Kidney glomerular epithelial cell (primary cell): ENCODE results near the gene NEDD4L.
A peak's percentile ranks its signal among the peaks of the same experiment; 100 is the strongest.

ENCODE experiments used
- DNase-seq: peaks from one replicate; lab custom pipeline; 2025; lab: John Stamatoyannopoulos, UW

Gene NEDD4L

DNA sequence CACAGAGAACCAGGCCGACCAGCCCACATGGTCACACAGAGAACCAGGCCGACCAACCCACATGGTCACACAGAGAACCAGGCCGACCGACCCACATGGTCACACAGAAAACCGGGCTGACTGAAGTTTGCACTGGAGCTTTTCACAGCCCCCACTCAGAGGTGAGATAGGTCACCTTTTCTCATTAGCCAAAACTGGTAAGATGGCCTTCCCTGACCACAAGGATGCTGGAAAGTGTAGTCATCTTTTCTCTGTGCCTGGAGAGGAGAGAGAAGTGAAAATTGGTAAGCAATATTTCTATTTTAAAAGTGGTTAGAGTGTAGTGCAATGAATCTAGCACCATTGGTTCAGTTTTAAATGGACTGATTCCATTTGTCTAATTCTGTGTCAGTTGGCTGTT is 247.1 kb downstream of the NEDD4L start:
- DNase-seq: no peak

DNA sequence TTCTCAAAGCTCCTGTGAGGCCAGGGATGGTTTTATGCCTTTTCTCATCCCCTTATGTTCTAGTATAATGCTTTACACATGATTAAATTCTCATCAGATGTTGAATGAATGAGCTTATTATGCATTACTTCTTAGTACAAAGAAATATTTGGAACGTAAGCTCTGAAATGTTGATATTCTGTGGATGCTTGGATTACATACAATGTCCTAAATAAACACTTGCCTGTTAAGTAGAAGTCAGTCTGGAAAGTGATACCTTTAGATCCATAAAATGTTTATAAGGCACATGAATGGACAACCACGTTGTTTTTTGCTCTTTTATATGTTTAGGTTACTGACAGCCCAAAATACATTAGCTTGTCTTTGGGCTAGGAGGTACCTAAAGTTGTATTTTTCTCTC is 248.6 kb downstream of the NEDD4L start:
- DNase-seq: no peak

DNA sequence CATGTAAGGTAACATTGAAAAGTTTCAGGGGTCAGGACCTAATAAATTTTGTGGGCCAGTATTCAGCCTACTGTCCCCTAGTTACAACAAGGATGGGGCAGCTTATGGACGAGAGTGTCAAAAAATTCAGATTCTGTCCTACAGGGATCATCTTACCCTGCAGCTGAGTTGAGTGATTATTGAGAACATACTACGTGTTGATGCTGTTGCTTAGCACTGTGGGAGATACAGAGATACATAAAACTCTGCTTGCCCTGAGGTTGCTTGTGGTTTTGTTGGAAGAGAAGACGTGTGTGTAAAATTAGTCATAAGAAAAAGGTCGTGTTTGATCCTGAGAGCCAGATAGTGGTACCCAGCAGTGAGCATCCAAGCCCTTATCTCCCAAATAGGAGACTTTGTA is 253.2 kb downstream of the NEDD4L start:
- DNase-seq: no peak

DNA sequence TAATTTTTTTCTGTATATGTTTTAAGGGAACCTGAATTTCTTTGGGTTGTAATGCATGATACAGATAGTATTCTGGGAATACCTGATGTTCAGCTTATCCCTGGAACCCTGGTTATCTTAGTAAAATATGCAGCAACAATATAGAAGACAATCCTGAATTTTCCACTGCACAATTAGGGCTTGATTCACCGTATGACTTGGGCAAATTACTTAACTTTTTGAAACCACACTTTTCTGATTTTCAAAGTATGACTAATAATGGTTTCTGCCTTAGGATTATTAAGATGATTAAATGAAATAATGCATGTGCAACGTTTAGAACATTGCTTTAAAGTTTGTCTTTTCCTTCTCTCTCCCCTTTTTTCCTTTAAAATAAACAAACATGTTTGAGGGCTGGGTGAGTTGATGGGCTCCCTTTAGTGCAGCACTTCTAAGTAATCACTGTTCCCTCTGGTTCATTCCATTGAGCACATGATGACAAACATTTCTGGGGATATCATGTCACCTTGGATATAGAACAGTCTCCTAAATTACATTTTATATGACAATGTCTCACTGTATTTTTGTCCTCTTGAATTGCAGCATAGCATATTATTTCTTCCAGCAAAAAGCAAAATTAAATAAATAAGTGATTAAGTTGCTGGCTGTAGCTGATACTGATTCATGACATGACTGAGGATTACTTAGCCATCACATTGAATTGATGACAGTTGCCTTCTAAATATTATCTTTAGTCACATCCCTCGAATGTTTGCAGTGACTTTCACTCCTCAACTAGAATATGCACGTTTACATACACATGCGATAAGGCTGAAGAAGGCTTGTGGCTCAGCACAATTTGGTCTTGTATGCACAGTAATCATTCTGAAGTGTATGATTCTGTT is 254.5 kb downstream of the NEDD4L start:
- DNase-seq: no peak

DNA sequence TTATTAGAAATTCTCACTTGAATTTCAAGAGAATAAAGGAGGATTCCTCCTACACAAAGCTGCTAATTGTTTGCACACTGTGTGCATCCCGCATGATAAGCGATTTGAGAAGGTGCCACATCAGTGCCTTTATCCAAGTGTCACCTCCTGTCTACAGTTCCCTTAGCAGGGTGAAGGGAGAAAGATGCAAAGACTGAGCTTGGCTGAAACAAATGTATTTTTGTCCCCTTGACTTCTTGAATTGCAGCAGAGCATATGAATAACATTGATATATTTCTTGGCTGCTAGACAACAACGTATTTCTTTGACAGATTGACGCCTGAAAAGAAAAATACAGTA is 255.1 kb downstream of the NEDD4L start:
- no peak for DNase-seq

DNA sequence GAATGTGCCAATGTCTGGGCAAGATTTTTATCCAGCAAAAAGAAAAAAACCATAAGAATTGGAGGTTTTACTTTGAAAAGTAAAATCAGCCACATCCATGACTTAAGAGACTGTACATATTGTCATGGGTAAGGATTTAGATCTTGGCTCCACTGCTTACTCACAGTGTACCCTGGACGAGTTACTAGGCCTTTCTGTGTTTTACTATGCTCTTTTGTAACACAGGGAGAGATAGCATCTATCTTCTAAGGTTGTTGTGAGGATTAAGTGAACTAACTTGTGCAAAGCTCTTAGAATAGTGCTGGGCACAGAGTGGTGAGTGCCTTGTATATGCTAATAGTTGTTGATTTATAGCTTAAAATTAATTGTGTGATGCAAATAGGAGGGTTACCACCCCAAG is 255.9 kb downstream of the NEDD4L start:
- DNase-seq: no peak

DNA sequence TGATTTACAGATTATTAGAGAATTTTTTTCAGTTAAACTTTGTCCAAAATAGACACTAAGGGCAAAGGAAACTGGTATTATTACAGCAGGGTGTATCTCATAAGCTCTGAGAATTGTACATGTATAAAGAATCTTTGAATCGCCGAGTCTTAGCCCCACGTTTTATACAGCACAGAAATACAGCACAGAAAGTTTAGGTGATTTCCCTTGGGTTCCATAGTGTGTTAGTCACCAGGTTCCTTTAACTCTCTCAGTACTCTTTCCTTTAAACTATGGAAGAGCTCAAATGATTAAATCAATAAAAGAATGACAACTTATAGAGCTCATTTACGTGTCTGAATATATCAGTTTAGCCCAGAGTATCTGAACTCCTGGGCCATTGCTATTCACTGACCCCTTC is 256.8 kb downstream of the NEDD4L start:
- DNase-seq: no peak

DNA sequence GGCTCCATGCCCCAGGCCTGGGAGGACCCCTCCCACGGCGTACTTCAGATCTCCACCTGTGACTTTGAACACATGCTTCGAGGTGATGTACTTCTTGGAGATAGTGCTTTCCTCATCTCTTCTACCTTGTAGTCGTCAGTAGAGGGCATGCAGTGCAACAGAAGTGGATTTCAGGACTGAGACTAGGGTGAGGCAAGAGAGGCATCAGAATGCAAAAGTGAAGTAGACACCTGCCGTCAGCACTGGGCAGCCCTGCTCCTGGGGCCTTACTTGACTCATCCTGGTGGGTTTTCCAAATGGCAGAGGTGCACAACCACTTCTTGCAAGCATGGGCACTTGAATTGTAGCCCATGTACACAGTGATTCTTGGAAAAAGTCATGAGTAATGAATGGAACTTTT is 258.8 kb downstream of the NEDD4L start:
- DNase-seq: no peak

DNA sequence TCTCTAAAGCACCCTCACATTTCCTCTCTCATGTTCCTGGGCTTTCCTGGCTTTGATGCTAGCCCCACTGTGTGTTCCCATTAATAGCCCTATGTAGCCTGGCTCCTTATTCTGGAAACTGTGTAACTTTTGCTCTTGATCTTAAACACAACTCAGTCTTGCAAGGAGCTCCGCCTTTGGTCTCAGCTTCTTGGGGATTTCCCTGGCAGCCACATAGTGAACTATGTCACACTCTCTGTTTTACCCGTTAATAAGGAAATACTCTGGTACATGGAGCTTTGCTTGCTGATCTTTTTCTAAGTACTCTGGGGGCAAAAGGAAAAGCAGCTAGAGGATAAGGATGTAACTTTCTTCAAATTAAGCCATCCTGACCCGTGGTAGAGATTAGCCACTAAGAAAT is 259.3 kb downstream of the NEDD4L start:
- DNase-seq: no peak

DNA sequence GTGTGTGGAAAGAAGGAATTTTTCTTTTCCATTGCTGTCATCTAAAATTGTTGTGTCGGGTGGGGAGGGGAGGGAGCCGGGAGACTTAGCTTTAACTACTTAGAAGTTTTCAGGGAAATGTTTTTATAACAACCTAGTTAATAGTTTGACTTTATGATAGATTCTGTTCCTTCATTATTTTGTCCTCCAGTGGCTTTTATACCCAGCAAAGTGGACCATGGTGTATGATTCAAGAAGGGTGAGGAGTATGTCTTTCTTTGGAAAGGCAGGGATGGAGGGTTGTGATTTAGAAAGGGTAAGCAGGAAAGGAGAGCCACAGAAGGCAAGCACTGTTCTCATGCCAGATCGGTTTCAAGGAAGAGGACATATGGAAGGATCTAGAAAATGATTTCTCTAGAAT is 261.8 kb downstream of the NEDD4L start:
- DNase-seq: no peak

DNA sequence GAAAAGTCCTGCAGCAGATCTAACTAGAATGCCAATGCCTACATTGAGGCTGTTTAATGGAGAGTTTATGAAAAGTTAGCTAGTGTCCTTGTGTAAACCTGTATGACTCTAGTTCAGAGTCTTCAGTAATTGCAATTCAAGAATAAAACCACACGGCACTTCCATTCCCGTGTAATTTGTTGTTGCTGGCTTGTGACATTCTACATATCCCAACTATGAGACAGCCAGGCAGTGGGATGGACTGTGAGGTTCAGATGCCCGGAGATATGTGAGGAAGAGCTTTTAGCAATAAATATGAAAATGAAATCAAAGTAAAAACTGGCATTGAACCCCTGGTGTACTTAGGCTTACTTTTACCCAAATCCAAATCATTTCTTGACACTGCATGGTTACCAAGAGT is 263.4 kb downstream of the NEDD4L start:
- no peak for DNase-seq

DNA sequence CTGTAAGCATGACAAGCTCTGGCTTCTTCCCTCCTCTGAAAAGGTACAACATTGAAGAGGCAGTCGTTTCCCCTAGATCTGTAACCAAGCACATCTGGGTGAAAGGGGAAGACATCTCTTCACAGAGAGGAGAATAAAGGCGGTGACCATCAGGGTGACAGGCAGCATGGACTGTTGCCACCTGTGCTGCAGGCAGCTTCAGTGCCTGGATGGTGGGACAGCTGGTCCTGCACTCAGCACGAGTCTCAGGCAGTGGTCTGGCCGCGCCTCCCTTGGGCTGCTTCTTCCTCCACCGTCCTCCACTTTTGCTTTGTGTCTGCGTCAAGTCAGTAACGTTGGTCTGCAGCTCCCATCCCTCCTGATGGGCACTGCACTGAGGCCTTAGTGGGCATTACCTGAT is 264.4 kb downstream of the NEDD4L start:
- DNase-seq: no peak

DNA sequence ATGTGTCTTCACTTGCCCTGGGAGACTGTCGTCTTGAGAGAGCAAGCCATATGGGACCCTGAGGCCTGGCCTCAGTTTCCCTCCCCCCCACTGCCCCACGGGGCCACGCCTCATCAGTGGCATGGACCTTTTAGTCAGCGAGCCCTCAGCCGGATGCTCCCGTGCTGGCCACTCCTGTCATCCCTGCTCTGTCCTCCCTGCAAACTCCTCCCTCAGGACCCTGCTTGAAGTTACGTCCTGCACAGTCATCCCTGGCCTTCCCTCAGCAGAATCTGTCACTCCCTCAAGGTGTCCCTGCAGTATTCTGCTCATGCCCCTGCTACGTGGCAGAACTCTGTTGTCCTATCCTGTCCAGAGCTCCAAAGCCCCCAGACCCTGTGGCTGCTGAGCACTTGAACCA is 265.1 kb downstream of the NEDD4L start:
- no peak for DNase-seq

DNA sequence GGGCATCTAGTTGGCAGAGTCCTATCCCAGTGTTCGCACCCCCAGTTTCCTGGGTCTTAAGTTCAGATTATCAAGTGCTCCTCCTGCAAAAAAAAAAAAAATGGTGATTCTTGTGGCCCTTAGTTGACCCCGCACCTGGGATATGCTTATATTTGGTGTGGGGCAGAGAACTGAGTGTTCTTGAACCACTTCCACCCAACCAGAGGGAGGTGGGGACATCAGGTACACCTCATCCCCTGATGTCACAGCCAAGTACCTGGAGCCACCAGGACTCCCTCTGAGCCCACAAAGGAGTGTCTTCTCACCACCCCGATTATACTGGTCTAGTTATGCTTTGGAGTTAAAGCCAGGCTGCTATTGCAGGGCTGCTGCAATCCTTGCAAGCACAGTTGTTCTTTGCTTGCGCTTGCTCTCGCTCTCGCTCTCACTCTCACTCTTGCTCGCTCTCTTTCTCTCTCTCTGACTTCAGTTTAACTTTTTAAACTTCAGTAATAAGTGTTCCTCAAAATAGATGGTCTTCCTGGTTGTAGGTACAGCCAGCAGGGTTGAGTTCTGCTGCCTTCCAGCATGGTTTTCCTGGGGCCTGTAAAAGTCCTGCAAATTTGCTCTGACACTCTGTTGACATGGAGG is 265.7 kb downstream of the NEDD4L start:
- DNase-seq: no peak

DNA sequence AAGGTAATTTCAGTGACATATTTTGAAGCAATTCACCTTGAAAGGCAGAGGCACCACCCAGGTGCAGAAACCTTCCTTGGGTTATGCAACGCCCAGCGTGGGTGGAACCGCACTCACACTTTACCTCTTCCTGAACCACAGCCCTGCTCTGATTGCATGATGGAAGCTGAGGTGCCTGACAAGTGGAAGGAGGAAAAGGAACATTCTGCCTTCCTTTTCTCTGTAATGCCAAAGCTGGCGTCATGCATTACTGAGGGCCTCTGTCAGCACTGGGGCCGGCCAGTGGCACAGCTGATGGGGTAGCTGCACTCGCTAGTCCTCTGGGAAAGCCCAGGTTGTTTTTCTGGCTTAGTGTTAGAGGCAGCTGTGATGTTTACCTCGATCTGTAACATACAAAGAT is 266.5 kb downstream of the NEDD4L start:
- DNase-seq: peak; percentile 43

DNA sequence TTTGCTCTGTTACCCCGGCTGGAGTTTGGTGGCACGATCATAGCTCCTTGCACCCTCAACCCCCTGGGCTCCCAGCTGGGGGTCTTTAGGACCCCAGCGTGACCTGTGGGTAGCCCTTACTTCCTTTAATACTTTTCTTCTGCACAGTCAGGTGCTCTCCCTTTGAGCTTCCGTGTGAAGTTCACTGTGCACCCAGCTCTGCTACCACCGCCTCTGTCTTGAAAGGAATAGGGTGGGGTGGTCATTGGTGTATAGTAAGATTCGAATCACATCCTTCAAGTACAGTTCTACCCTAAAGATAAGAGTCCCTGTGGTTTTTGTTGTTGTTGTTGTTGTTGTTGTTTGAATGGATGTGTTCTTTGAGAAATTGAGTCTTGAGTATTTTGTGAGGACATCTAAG is 267.4 kb downstream of the NEDD4L start:
- no peak for DNase-seq

DNA sequence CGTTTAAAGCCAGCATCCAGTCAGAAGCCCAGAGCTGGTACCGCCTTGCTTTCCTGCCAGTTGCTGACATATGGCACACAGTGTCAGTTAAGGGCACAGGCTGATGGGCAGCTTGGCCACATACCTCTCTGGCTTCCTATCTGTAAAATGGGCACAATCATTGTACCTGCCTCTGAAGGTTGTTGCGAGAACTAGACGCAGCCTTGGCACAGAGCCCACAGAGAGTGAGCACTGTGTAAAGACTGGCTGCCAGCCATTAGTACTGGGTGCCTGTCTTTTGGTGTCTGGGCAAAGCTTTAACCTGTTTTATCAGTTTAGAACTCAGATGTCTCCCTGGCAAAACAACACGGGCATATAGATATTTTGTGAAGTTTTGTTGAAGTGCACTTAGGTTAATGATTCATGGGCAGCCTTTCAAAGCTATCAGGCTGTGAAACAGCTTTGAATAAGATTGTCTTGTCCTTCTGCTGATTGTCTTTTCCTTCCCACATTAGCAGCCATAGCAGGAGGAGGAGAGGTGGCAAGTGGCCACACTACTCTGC is 269.5 kb downstream of the NEDD4L start:
- no peak for DNase-seq

DNA sequence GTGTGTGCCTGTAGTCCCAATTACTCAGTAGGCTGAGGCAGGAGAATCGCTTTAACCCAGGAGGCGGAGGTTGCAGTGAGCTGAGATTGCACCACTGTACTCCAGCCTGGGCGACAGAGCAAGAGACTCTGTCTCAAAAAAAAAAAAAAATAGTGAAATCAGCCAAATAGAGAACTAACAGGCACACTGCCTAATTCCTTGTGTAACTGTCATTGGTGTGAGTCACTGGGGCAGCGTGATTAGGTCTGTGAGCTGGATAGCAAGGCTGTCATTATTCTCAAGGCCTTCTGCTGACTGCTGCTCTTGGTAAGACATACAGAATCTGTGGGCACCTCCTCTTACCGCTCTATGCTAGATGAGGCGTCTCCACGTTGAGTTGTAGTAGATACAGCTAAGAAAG is 270.3 kb downstream of the NEDD4L start:
- DNase-seq: peak; percentile 51

DNA sequence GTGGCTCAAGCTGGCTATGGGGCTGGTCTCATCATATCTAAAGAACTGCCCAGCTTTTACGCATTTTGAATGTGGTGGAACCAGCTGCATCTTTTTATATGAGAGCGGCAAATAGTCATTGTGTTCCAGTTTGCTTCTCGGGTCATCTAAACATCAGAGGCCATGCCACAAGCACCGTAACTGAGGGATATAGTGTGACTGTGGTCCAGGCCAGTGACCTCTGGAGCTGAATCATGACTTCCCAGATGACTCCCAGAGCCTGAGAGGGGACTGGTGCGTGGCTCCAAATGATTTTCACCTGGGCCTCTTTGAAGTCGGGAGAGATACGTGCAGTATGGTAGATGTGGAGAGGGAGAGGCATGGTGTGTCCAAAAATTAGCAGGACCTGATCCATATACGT is 271.0 kb downstream of the NEDD4L start:
- DNase-seq: no peak

DNA sequence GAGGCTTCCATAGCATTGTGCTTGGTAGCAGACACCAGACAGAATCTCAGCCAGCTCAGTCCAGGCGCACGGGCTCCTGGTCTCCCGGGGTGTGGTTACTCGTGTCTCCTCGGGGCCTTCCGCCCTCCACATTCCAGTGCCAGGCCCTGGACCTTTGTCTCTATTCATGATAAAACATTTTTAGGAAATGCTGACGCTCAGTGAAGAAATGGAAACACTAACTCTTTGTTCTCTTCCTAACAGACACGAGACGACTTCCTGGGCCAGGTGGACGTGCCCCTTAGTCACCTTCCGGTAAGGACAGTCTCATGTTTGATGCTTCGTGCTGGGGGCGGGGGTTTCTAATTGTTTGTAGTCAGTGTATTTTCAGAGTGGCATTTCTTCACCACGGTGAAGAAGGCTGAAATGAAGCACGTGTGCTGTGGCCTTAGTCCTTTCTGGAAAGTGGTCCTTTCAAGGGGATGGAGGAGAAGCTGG is 271.8 kb downstream of the NEDD4L start:
- no peak for DNase-seq

DNA sequence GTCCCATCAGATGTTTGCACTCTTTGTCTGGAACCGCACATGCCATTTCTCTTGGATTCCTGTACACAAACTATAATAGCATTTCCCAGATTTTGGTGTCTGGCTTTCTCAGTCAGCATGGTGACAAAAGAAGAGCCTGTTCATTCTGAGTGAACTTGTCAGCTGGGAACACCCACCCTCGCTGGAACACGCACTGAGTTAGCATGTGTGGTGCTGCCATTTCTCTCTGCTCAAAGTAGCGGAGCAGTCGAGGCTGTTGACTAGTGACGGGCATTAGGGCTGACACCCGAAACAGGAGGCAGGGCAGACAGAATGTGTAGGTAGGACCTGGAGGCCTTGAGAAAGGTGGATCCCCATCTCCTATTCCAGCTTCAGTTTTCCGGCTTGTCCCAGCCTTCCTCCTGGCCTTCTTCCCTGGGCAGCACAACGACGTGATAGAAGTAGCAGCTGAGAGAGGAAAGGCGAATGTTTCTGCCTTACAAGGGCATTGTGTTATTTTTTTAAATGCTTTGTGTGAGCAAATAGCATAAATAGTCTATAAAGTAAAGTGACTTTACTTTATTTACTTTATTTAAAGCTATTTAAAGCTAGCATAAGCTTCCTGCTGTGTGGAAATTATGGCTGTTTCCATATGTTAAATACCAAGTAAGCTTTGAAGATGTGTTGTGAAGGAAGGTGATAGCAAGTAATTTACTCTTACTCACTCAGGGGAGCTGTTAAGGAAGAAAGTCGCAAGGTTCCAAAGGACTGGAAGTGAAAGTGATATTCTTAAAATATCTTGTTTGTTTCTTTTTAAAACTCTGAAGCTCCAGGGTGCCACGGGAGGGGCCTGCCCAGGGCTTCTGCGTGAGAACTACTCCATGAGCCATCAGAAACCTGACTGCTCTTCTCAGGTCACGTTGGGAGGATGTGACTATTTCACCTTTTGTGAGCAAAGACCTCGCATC is 272.6 kb downstream of the NEDD4L start:
- DNase-seq: no peak

DNA sequence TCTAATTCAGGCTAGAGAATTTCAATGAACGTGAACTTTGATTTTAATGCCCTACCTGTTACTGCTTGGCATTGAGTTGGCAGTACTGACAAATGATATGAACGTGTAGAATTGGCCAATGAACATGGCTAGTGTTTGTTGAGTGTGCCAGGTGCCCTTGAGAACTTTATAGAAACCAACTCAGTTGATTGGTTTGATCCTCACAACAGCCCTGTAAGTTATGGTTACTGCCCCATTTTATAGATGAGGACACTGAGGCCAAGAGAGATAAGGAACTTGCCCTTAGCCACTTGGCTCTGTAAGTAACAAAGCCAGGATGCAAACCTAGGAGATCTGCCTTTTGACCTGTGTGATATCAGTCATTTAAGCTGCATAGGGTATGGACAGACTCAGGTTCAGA is 275.7 kb downstream of the NEDD4L start:
- DNase-seq: no peak
